HG03196 (cell line): ENCODE data around the gene UAP1L1.

Experiments
- ATAC-seq: cut with Tn5 transposase; IDR thresholded peaks from one replicate; pipeline ENCODE4 v1.9.1; 2021; ENCODE audit not compliant: unreplicated experiment

UAP1L1 gene

DNA sequence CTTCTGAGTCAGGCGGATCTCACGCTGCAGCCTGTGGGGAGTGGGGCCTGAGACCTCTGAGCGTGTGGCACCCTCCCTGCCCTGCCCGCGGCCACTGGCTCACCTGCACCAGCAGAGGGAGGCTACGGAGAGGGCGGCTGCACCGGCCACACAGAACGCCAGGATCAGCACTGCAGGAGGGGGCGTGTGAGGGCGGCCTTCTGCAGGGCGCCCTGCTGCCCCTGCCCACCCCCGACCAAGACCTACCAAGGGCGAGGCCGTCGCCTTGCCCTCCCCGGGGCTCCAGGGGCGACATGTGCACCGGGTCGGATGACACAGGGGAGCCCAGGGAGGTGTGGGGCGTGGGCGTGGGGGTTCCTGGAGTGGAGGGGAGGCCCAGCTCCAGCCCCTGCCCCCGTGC lies 36.7 kb upstream of the UAP1L1 start:
- no peak for ATAC-seq

DNA sequence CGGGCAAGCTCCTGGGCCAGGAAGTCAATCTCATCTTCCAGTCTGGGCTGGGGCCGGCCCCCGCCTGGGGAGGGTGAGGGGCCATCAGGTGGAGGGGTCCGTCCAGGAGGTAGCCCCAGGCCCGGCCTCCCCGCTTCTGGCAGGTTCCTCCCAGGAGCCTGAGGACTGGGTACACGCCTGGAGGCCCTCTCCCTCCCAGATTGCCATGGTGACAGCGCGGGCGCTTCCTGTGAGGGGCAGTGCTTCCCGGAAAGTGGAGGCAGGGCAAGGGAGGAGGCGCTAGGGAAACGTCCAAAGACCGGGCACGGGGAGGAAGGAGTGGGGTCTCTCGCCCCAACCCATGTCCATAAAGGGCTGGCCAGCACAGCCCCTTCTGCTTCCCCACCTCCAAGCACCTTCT lies 36.2 kb upstream of the UAP1L1 start:
- no peak for ATAC-seq

DNA sequence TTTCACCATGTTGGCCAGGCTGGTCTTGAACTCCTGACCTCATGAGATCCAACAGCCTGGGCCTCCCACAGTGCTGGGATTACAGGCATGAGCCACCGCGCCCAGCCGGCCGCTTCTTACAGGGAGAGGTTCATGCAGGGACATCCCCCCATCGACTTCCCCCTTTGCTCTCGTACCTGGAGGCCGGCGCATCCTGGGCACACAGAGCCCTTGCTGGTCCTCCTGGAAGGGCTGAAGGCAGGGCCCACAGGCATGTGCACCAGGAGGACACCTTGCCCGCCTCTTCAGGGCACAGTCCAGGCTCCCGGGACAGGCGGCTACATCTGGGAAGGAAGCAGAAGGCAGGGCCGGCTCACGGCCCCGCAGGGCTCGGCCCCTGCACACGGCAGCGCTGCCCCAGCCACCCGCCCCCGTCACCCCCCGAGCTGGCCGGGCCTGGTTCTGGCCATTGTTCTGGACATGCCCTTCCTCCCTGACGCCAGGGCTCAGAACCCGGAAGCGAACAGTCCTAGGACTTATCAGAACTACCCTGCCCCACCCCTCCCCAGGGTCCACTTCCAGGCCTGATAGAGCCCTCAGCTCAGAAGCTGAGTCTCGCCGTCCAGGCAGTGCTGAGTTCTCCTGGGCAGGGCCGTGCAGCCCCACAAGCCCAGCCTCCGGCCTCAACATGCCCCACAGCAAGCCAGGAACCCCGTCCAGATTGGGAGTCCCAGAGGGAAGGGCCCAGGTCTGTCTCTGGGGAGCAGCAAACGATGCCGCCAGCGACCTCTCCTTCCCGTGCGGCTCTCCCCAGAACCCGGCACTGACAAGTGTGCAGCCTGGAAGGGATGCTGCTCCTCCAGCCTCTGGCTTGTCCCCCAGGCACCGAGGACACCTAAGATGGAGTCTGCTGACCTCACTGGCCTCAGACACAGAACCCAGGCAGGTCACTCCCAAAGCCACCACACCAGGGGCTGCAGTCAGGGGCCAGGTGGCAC lies 34.3 kb upstream of the UAP1L1 start:
- ATAC-seq = no peak

DNA sequence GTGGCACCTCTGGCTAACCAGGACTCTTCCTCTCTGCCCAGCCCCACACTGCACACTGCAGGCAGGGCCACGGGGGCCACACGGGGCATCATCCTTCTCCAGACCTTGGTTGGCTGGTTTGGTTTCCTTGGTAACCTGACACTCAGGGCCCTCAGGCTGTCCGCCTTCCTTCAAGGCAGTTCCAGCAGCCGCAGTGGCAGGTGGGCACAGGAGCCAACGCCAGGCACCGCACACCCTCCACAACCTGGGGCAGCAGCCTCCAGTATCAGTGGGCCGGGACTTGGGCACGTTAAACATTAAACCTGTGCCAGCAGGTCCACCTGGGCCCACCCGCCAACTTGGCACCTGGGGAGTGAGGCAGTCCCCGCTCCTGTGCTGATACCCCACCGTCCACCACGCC lies 33.3 kb upstream of the UAP1L1 start:
- ATAC-seq = no peak

DNA sequence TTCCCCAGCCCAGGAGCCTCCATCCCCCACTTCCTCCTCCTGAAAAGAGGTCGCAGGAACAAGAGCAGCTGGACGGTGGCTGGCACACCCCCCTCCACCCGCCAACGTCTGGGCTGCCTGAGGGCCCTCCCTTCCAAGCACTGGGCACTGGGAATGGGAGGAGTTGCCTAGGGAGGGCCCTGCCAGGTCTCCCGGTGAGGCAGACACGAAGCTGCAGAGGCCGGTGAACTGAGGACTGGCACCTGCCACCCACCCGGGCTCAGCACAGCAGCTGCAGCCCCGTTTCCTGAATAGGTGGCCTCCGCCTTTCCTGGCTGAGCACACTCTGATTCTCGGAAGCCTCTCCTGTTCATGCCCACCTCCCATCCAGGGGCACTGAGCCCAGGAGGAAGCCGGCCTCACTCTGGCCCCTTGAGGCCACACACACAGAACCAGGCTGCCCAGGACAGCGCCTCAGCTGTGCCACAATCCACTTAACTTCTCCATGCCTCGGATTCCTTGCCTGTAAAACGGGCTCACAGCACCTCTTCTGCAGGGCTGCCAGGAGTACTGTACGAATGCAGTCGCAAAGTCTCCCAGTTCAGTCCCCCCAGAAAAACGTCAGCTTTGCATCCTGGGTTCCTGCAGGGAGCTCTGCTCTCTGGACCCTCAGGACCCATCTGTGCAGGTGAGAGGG lies 32.7 kb upstream of the UAP1L1 start:
- no peak for ATAC-seq

DNA sequence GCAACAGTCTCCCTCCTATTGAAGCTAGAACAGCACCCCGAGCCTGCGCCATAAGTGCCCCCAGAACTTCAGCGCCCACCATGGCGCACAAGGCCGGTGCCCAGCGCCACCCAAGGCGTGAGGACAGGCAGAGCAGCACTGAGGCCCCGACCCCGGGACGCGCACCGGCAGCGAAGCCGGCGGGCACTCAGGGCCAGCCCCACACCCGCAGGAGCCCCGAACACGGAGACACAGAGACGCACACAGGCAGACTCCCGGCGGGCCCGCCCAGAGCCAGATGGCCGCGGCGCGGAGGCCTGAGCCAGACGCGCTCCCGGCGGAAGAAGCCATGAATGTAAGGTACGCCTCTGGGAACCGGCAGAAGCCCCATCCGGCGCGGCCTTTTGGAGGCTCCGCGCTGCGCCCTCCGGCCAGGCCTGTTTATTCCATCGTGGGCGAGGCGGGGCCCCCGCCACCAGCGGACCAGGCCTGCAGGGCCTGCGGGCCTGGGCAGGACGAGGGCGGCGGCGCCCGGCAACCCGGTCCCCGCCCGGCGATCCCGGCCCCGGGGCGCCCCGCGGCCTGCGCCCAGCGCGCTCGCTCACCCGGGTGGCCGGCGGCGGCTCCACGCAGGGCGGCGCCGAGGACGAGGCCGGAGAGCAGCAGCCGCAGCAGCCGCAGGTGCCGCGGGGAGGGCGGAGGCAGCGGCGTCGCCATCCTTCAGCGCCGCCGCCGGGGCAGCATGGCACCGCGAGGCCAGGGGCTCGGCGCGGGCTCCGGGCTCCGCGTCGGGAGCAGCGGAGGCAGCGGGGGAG lies 31.8 kb upstream of the UAP1L1 start:
- no peak for ATAC-seq

DNA sequence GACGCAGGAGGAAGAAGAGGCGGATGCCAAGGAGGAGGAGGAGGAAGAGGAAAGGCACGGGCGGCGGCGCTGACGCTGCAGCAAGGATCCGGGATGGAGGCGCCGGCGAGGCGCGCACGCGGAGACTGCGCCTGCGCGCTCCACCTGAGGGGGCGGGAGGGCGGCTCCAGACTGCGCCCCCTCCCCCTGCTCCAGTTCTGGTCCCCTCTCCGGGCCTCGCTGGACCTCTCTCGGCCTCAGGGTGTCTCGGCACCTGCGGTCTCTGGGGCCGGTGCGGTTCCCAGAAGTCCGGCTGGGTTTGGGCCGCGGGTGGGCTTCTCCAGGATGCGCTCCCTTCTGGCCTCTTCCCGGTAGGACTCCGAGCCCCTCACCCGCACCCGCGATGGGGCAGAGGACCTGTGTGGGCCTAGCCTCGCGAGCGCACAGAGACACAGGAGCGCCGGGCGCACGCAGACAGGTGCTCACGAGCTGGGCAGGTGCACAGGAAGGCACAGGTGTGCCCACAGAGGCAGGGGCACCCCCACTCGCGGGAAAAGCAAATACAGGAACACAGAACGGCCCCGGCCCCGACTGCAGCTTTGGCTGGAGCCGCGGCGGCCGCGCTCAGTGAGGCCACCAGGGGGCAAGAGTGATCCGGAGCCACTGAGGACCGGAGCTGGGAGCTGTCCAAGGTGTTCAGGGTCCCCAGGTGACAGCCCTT lies 31.1 kb upstream of the UAP1L1 start, which contains the start of gene NPDC1:
Gene NPDC1, minus strand, starts transcription at position 90 of the 700 bp plus-strand sequence. CDS start 188 bp downstream, outside the sequence.
- no peak for ATAC-seq

DNA sequence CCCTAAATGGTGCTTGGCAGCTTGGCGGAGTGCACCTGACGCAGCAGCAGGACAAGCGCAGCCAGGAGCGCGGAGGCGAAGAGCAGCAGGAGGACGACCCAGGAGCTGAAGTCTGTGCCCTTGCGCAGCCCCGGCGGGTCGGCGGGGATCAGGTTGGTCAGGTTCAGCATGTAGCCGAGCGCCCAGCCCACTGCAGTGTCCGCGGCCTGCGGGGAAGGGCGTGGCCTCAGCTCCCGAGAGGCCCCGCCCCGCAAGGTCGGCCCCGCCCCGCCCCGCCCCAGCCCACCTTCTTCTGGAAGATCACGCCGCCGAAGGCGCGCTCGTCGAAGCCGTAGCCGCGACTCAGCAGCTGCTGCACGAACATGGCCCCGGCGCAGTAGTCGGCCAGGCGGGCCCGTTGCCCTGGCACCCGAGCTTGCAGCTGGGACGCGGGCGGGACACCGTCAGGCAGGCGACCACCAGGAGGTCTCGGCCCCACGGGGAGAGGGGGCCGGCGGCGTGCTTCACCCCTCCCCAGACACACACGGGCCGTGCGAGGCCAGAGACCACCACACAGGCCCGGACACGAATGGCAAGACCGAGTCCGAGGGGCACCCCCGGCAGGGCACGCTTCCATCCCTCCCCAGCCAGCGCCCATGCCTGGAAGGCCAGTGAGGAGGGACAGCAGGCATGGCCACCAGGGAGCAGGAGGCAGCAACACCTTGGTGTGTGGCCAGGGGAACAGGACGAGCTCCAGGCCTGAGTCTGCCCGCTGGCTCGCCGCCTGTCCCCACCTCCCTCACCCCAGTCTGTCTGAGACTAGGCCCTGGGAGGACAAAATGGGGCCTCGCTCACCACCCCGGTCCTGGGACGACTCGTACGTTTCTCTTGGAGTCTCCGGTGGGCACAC lies 28.4 kb upstream of the UAP1L1 start:
- ATAC-seq = no peak

DNA sequence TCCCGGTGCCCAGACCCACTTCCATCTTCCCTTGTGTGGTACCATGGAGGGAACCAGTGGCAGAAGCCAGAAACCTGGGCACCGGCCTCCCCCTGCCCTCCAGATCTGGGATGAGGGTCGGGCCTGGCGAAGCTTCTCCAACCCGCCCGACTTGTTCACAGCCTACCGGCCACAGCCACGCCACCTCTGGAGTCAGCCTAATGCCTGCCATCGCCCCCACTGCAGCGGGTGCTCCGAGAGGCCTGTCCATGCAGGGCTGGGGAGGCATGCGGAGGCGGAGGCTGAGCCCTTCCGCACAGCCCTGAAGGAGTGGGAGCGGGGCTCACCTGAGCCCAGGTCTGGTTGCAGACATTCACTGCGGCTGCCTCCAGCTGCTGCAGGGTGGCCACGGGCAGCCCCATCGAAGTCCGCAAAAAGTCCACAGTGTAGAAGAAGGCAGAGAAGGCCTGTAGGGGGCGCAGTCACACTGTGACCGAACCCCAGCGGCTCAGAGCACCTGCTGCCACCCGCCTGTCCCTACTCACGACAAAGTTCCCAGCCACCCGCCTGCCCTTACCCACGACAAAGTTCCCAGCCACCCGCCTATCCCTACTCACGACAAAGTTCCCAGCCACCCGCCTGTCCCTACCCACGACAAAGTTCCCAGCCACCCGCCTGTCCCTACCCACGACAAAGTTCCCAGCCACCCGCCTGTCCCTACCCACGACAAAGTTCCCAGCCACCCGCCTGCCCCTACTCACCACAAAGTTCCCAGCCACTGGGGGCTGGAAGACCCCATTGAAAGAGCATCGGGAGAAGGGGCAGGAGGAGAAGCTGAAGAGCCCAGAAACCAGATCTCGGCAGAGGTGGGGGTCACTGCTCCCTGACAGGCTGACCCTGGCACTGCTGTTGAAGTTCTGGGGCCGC lies 27.5 kb upstream of the UAP1L1 start:
- no peak for ATAC-seq

DNA sequence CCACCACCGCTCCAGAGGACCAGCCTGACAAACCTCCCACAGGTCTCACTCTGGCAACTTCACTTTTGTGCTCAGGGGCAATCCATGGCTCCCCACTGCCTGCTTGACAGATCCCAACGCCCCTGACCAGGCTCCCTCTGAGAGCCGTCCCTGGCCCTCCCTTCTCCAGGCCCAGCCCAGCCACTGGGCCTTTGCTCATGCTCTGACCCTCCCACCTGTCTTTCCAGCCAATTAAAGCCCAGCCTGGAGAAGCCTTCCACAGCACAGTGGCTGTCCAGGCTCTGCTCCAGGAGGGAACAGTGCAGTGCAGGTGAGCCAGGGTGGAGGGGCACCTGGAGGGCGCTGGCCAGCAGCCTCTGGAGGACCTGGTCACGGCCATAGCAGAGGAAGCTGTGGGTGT lies 26.7 kb upstream of the UAP1L1 start:
- no peak for ATAC-seq

DNA sequence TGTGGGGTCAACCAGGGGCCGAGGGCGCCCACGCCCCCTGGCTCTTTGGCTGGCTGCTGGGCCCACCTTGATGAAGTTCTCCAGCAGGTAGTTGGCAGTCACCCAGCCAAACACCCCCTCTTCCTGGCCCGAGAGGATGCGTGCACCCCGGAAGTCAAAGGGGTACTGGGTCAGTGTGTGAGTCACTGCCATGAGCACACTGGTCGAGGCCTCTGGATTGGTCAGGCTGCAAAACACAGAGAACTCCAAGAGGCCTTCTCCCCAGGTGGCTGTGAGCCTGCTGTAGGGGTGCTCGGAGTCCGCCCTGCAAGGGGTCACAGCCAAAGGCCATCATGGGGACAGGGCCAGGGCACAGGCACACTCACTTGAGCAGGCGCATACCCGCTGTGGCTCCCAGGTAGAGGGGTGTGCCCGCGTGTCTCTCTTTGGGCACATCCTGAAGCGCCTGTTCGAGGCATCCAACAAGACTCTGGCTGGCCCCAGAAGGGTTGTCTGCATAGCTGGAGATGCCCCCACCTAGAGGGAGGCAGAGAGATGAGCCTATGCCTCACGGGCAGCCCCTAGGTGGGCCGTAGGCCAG lies 26.1 kb upstream of the UAP1L1 start:
- no peak for ATAC-seq

DNA sequence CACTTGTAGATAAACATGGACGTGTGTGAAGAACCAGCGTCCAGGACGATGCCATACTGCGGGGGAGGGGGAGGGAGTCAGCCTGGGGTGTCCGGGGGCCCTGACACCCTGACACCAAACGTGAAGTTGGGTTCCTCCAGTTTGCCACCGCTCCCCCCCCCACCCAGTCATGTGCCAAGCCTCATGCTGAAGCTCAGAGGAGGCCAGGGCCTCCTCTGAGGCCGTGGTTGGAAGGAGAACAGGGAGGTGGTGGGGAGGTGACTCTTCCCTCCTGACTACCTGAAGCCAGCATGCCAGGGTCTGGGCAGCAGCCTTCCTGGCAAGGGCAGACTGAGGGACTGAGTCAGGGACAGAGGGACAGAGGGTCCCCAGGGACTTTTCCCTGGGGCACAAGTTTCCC lies 25.0 kb upstream of the UAP1L1 start:
- no peak for ATAC-seq

DNA sequence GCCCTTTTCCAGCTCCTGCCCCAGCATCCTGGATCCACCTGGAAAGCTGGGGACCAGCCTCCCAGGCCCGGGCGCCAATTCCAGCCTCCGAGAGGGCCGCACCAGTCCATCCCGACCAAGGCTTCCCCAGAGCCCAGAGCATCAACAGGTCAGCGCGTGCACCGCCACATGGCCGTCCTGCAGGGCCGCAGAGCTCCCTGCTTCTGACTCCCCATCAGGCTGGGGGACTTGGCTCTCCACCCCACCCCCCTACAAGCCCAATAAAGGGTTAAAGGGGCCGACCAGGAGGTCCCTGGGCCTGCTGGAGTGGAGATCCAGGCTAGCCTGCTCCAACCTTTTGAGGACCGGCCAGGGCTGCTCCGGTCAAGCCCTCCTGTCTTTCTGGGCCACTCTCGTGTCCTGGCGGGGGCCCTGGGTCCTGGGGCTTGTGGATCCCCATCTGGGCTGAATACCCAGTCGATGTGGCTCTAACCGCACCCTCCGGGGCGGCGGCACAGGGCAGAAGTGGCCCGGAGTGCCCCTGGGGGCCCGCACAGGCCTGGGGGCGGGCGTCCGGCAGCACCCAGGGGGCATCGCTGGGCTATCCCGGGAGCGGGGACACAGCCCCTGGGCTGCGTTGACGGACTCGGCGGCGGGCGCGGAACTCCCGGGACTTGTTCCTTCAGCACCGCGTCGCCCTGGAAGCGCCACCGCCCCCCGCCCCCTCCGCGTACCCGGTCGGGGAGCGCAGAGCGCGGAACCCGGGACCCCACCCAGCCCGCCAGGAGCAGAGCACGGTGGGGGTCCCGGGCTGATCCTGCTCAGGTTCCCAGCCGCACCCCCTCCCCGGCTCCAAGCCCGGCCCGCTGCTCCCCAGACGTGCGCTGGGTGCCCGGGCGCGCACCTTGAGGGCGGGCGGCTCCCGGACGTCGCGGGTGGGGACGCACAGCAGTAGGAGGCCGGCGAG lies 24.0 kb upstream of the UAP1L1 start:
- no peak for ATAC-seq

DNA sequence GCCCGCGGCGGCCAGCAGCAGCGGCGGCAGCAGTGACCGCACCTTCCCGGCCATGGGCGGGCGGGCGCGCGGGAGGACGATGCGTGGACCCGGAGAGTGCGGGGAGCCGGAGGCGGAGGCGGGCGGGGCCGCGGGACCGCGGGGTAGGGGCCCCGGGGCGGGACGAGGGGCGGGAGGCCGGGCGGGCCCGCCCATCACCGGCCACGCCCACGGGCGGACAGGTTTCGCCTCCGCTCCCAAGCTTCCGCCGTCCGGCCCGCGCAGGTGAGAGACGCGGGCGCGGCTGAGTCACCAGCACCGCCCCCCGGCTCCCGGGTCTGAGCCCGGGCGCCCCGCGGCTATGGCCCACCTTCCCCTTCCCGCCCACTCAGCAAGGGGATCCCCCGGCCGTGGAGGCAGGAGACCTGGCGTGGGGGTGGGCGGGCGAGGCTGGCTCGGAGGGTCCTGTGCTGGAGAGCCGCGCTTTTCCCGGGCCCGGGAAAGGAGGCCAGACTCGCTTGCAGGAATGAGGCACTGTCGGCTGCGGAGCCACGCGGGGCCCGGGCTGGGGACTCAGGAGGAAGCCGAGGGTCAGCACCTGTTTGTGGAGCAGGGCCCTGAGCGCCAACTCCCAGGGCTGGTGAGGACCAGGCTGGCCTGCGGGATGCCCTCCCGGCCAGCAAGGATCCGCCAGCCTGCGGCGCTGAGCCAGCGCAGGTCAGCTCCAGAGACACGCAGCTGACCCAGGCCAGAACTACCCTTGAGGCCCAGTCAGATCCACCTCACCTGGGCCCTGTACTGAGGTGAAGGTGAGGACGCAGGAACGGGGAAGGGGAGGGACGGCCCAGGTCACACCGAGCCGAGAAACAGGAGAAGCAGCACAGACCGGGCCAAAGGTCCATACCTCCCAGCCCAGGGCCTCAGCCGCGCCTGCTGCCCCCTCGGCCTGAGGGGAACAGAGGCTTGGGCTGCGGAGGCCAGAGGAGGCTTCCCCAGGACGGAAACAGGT lies 23.1 kb upstream of the UAP1L1 start, which contains the start of gene ENTPD2:
Gene ENTPD2, minus strand, starts transcription at position 118 of the 988 bp plus-strand sequence. Its CDS starts 64 bp downstream, at position 54.
- no peak for ATAC-seq

DNA sequence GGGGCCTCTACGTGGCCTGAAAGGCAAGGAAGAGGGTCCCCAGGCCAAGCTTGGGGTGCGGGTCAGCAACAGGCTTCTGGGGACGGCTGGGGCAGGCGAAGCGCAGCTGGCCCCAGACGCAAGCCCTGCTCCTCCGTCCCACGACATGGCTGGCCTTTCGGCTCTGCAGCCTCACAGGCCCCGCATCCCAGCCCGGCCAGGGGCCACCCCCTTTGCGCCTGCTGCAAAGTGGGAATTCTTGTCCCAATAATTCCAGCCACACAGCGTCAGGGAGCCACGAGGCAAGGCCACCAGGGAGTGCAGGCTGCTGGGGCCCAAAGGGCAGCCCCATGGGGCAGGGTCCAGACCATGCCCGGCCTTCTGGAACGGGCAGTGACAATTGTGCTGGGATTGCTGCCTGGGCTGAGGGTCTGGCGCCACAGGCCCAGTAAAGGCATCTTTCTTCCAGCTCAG lies 22.4 kb upstream of the UAP1L1 start:
- no peak for ATAC-seq
